Skeletal muscle tissue (tissue), 4 donors: ENCODE data around the gene LCA5. TPM values are rescaled to one million over a fixed set of nuclear protein-coding genes. Genes with fewer than 3 reads are reported as not detected.
"Not testable (repeated sequence)": the region's sequence is repeated elsewhere in the genome, so short reads cannot be mapped to it uniquely, and the experiment has no call there.

Experiments used
- H3K27ac ChIP-seq: one replicate; pipeline ENCODE4 v1.7.0; 2013; ENCODE audit warnings: mild to moderate bottlenecking, low read depth, low read length, inconsistent platforms
- H3K27me3 ChIP-seq, 3 donors: one replicate each; pipeline ENCODE4 v1.7.0; 2013; ENCODE audit warnings: low read length in 3 of 3; ENCODE audit not compliant: control insufficient read depth in 3 of 3, insufficient read depth in 3 of 3
- H3K36me3 ChIP-seq, 3 donors: one replicate each; pipeline ENCODE4 v1.7.0; 2013; ENCODE audit warnings: low read length in 3 of 3; ENCODE audit not compliant: control insufficient read depth in 3 of 3, insufficient read depth in 3 of 3
- H3K4me1 ChIP-seq, 3 donors: one replicate each; pipeline ENCODE4 v1.7.0; 2013; ENCODE audit warnings: low read length in 3 of 3, mild to moderate bottlenecking in 3 of 3; ENCODE audit not compliant: control insufficient read depth in 3 of 3, insufficient read depth in 3 of 3
- H3K4me3 ChIP-seq, 3 donors: one replicate each; pipeline ENCODE4 v1.7.0; 2013; ENCODE audit warnings: low read length in 3 of 3
- H3K9ac ChIP-seq, 3 donors: one replicate each; pipeline ENCODE4 v1.7.0; 2013; ENCODE audit warnings: low read length in 3 of 3, mild to moderate bottlenecking in 3 of 3, moderate library complexity in 2 of 3, low read depth in 1 of 3
- H3K9me3 ChIP-seq, 3 donors: one replicate each; pipeline ENCODE4 v1.7.0; 2013; ENCODE audit warnings: low read length in 3 of 3; ENCODE audit not compliant: control insufficient read depth in 3 of 3
- total RNA-seq: library from RNA; depleted of rRNA; stranded (reverse); fragments of >200 nt; gene quantifications from one replicate; pipeline ENCODE4 v1.2.3, GENCODE V29; 2014
- donor health status: Osteomylitis.

The LCA5 gene
- total RNA-seq = 4.7 TPM

DNA sequence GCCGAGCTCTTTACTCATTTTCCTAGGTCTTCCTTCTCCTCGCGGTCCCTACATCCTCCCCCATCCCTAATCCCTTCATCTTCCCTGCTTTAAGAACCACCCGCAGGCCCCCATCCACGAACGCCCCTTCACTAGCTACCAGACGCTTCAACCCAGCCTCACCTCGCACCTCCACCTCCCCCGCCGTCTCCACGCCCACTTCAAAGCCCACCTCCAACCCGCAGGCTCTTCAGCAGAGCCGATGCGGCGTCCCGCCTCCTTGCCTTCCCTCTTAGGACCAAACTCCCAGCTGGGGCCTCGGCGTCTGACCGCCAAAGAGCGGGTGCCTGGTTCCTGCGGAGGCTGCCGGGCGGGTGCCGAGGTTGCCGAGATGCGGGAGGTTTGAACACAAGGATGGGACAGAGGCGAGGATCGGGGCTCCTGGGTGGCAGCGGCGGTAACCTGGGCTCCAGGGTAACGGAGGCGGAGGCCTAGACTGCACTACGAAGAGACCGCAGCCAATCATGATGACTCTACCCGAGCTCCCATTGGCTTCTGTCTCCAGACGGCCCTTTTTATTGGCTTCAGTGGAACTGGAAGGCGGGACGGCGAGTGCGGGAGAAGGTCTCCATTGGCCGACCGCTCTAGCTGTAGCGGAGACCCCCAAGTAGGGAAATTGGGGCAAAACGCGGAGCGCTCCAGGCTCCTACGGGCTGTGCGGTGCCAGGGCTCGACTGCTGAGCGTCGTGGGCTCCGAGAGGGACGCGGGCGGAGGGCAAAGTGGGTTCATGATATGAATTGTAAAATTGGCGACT lies at the start of gene LCA5:
LCA5 (minus strand) TSS at position 477 of the 794 bp plus-strand sequence. CDS start 18,536 bp downstream, outside the sequence.
- Histone ChIP-seq H3K27me3 (no peaks in the 10 kb centered on the region), H3K36me3 (peaks cover 0 to 2% (median 0%) of the 10 kb centered on the region in 3 donors)

DNA sequence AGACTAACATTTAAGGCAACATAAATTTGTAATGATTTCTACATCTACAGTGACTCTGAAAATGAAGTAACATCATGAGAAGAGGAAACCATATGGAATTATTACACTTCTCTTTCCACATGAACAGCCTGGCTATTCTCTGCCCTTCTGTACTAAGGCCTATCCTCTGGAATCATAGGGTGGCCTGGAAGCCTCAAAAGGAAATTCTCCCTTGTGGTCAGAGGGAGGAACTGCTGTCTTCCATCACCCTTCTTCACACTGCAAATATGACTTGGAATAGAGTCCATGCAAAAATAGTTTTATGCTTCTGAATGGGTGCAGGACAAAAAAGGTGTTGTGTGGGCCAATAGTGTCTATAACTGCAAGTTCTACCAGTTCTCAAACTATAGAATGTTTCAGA lies 49.3 kb upstream of the LCA5 start:
- H3K27me3 ChIP-seq = no peaks in the 10 kb centered on the region
- H3K36me3 ChIP-seq = no peaks in the 10 kb centered on the region
- H3K4me3 ChIP-seq = no peak overlapping the region
- no peak overlapping the region for H3K27ac ChIP-seq
- H3K4me1 ChIP-seq = no peaks in the 10 kb centered on the region
- no peaks in the 10 kb centered on the region for H3K9me3 ChIP-seq
- no peak overlapping the region for H3K9ac ChIP-seq

More for the DNA sequence above, at the start of gene LCA5:
- Histone ChIP-seq H3K9me3 (no peaks in the 10 kb centered on the region), H3K9ac (peak within 1 kb of the TSS; percentile 88 to 95 (median 94)), H3K27ac (peak within 1 kb of the TSS; percentile 90), H3K4me3 (peak within 1 kb of the TSS; percentile 90 to 97 (median 95)), H3K4me1 (peaks cover 0 to 8% (median 3%) of the 10 kb centered on the region in 3 donors)

DNA sequence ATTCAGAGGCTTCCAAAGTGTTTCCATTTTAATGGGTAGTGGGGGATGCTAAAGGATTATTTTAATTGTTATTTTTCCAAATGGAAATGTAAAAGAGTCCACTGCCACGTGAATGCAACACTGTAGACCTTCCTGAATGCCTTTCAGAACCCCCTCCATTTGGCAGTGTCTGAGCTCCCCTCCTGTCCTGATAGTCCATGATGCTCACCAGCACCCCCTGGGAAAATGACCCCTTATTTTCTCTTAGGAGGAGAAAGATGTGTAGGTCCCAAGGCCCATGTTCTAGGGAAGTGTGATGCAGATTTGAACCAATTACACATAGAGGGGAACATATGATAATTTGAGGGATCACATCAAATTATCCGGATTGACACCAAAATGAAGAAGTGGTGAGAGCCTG lies 47.1 kb upstream of the LCA5 start:
- Histone ChIP-seq H3K9ac (no peak overlapping the region), H3K36me3 (no peaks in the 10 kb centered on the region), H3K9me3 (no peaks in the 10 kb centered on the region), H3K27ac (no peak overlapping the region), H3K27me3 (no peaks in the 10 kb centered on the region), H3K4me1 (no peaks in the 10 kb centered on the region), H3K4me3 (no peak overlapping the region)

DNA sequence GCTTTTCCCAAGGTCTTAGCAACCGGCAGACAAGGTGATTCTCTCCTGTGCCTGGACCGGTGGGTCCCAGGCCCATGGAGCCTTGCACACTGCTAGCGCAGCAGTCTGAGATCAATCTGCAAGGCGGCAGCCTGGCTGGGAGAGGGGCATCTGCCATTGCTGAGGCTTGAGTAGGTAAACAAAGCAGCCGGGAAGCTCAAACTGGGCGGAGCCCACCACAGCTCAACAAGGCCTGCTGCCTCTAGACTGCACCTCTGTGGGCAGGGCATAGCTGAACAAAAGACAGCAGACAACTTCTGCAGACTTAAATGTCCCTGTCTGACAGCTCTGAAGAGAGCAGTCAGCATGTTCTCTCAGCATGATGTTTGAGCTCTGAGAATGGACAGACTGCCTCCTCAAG lies 40.7 kb upstream of the LCA5 start:
- not testable (repeated sequence) for H3K27ac ChIP-seq, H3K9me3 ChIP-seq, H3K4me3 ChIP-seq, H3K27me3 ChIP-seq, H3K4me1 ChIP-seq, H3K9ac ChIP-seq, H3K36me3 ChIP-seq

DNA sequence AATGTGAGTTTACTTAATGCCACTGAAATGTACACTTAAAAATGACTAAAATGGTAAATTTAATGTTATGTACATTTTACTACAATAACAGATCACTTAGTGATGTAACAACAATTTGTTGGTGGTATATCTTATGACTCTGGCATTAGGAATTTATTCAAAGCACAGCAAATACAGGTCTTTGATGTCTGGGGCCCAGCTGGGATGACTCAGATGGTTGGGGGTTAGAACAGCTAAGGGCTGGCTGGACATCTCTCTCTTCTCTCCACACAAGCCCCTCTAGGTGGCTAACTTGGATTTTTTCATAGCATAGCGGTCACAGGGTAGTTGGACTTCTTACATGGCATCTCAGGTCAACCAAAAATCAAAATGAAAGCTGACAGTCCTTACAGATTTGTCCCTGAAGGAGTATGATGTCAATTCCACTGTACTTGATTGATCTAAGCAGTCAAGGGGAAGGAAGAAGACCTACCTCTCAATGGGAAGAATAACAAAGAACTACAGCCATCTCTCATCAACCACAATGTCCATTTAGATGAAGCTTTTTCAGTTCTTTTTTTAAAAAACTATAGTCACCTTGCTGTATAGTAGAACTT lies 37.5 kb upstream of the LCA5 start:
- Histone ChIP-seq H3K36me3 (no peaks in the 10 kb centered on the region), H3K27me3 (no peaks in the 10 kb centered on the region), H3K9ac (no peak overlapping the region), H3K4me3 (no peak overlapping the region), H3K9me3 (no peaks in the 10 kb centered on the region), H3K4me1 (peaks cover 0 to 7% (median 7%) of the 10 kb centered on the region in 3 donors), H3K27ac (no peak overlapping the region)

DNA sequence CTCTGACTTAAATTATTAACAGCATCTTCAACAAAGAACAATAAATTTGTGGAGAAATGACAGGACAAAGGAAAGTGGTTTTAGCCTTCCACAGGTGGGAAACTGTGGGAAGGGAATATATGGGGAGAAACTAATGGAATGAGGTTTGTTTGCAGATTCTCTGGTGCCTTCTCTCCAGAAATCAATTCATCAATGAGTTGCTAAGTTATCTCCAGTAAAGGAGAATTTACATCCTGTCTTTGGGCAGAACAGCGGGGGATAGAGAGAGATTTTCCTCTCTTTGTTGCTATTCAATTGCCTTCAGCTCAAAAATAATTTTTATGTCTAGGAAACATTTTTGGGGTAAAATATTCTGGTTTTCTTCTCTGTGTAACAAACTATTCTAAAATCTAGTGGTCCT lies 36.9 kb upstream of the LCA5 start:
- Histone ChIP-seq H3K36me3 (no peaks in the 10 kb centered on the region), H3K4me1 (peaks cover 0 to 7% (median 7%) of the 10 kb centered on the region in 3 donors), H3K27ac (no peak overlapping the region), H3K4me3 (no peak overlapping the region), H3K9ac (no peak overlapping the region), H3K27me3 (no peaks in the 10 kb centered on the region), H3K9me3 (no peaks in the 10 kb centered on the region)

DNA sequence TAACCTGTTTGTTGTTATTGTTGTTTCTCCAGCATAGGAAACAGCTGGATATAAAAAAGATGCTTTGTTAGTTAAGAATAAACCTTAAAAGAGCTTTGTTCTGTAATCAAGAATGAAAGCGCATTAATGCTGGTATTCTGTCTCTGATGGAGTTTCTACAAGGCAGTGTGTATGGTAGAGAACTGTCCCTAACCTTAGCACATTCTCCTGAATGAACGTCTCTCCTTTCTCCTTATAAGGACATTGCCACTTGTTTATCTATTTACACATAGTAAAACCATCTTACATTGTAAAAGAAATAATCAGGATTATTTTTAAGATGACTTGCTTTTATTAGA lies 33.8 kb upstream of the LCA5 start:
- peaks cover 0 to 7% (median 7%) of the 10 kb centered on the region in 3 donors for H3K4me1 ChIP-seq
- H3K4me3 ChIP-seq = peak overlapping the region; percentile 32 to 61 (median 54)
- H3K36me3 ChIP-seq = no peaks in the 10 kb centered on the region
- H3K9ac ChIP-seq = peak overlapping the region in 1 of 3 donors; percentile 40
- H3K27me3 ChIP-seq = no peaks in the 10 kb centered on the region
- H3K9me3 ChIP-seq = no peaks in the 10 kb centered on the region
- no peak overlapping the region for H3K27ac ChIP-seq

DNA sequence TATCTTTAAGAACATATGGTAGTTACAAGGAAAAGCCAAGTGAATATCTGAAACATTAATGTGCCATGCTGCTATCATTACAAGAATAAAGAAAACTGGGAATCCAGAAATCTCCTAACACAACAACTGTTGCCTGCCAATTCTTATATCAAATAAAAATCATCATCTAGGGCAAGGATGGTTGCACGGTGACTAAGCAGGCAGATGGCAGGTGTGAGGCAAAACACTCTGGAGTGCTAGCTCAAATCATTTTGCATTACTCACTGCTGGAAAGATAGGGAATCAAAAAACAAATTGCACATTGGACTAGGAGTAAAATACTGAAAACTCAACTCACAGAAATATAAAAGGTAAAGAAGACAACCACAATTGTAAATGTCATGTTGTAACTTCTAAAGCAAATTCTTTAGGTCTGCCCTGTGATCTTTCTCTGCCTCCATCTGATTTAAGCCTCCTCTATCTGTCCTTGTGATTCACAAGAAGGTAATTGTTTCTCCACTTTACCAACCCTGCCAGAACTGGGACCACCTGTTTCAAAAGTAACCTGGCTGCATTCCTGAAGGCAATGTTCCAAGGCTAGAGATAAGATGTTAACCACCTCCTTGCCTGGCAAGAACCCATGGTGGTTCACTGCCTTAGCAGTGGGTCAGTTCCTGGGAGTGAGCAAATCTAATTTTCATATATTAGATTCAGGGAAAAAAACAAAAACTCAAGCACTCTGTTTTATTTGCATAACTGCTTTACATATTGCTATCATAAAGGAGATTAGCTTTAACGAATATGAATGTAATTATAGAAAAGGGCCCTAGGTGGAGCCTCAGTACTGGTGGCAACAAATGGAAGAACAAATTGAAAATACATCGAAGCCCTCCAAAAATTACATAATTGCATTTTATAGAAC lies 33.1 kb upstream of the LCA5 start:
- no peaks in the 10 kb centered on the region for H3K36me3 ChIP-seq
- H3K4me3 ChIP-seq = peak overlapping the region; percentile 32 to 61 (median 54)
- no peaks in the 10 kb centered on the region for H3K9me3 ChIP-seq

DNA sequence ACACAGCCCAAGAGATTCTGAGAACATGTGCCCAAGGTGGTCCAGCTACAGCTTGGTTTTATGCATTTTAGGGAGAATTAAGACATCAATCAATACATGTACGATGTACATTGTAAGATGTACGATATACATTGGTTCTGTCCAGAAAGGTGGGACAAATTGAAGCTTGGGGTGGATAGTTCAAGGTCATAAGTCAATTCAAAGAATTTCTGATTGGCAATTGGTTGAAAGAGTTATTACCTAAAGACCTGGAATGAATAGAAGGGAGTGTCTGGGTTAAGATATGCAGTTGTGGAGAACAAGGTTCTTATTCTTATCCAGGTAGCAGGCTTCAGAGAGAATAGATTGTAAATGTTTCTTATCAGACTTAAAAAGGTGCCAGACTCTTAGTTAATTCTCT lies 31.8 kb upstream of the LCA5 start:
- Histone ChIP-seq H3K36me3 (no peaks in the 10 kb centered on the region), H3K9me3 (no peaks in the 10 kb centered on the region), H3K4me3 (no peak overlapping the region), H3K4me1 (peaks cover 0 to 7% (median 7%) of the 10 kb centered on the region in 3 donors), H3K27ac (no peak overlapping the region), H3K9ac (no peak overlapping the region), H3K27me3 (no peaks in the 10 kb centered on the region)

More for the DNA sequence above, 33.1 kb upstream of the LCA5 start:
- no peak overlapping the region for H3K27ac ChIP-seq
- H3K27me3 ChIP-seq = no peaks in the 10 kb centered on the region
- peaks cover 0 to 7% (median 7%) of the 10 kb centered on the region in 3 donors for H3K4me1 ChIP-seq
- peak overlapping the region in 2 of 3 donors; percentile 27 to 40 for H3K9ac ChIP-seq
